ENCODE measurements around the gene NPY.

The NPY gene

DNA sequence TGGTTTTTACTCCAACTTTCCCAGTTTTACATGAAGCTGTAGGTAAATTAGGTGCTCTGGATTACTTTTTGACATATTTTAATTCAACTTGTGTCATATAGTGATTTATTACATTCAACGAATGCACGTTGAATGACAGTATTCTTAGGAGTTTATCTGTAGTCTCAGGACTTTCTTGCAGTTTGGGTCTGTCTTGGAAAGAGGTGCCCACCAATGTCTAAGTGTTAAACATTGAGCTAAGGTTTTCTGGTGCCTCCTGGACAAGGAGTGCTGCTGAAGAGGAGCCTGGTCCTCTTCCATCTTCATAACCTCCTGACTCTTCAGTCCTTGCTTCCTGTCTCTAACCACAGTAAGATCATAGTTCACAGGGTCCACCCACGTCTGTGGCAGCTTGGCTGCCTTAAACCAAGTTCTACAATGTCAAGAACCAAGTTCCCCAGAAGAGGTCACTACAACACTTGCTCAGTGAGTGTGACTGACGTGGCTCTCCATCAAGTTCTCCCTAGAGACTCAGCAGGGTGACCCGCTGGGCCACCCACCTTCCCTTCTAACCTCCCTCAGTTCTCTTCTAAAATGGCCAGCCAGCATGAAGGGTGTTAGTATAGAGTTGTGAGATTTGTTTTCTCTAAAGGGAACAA lies 6.1 kb downstream of the NPY start:
- TF ChIP-seq, protein P1, sequence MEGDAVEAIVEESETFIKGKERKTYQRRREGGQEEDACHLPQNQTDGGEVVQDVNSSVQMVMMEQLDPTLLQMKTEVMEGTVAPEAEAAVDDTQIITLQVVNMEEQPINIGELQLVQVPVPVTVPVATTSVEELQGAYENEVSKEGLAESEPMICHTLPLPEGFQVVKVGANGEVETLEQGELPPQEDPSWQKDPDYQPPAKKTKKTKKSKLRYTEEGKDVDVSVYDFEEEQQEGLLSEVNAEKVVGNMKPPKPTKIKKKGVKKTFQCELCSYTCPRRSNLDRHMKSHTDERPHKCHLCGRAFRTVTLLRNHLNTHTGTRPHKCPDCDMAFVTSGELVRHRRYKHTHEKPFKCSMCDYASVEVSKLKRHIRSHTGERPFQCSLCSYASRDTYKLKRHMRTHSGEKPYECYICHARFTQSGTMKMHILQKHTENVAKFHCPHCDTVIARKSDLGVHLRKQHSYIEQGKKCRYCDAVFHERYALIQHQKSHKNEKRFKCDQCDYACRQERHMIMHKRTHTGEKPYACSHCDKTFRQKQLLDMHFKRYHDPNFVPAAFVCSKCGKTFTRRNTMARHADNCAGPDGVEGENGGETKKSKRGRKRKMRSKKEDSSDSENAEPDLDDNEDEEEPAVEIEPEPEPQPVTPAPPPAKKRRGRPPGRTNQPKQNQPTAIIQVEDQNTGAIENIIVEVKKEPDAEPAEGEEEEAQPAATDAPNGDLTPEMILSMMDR (IDR thresholded peaks at IDR 0.05; ENCODE audit: low read depth, low read length, missing control alignments): peak; percentile 16
- no peak for DNase-seq (ENCODE audit: extremely low read depth, low read depth)
- H3K4me3 ChIP-seq (replicated peaks; ENCODE audit: low read depth, low read length): no peak overlapping the region

- TF ChIP-seq, protein P1 (IDR thresholded peaks at IDR 0.05; ENCODE audit: low read depth, low read length, missing control alignments): no peak
- DNase-seq (ENCODE audit: extremely low read depth, low read depth): no peak
- no peak overlapping the region for H3K4me3 ChIP-seq (replicated peaks; ENCODE audit: low read depth, low read length)
These were observed 7.3 kb downstream of the NPY start for GRCh38 chr7:24291271-24291670.

DNA sequence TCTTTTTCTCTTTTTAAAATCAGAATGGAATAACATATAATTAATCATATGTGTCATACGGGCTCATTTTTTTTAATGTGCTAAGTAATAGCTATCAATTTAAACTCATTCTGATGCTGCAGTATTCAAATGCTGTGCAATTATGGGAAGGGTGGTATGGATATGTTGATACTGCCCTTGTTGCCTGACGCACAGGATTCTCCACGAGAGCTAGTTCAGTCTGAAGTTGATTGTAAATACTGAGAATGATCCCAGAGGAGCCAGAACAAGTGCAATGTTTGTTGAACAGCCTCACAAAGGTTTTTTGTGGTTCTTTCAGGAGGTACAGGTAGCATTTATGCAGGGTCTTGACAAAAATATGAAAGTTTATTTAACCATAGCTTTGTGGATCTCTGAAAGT lies 13.4 kb downstream of the NPY start:
- DNase-seq (ENCODE audit: extremely low read depth, low read depth): no peak
- no peak overlapping the region for H3K4me3 ChIP-seq (replicated peaks; ENCODE audit: low read depth, low read length)
- TF ChIP-seq, protein P1 (IDR thresholded peaks at IDR 0.05; ENCODE audit: low read depth, low read length, missing control alignments): no peak

DNA sequence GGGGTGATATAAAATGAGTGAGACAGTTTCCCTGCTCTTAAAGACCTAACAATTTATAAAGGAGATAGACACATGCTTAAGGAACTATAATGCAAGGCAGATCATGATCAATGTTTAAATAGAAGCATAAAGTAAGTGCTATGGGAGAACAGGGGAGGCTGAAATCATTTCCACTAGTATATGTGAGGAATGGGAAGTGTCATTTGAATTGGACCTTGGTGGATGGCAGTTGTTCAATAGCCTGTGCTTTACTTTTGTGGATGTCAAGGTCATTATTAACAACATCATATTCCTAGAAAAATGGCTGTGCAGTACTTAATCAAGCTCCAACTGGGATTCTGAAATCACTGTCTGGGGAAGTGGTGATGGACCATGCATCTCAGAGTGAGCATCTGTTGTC lies 14.7 kb downstream of the NPY start:
- no peak overlapping the region for H3K4me3 ChIP-seq (replicated peaks; ENCODE audit: low read depth, low read length)
- TF ChIP-seq, protein P1 (IDR thresholded peaks at IDR 0.05; ENCODE audit: low read depth, low read length, missing control alignments): no peak

GRCh38 chr7:24299192-24299591 lies 15.2 kb downstream of the NPY start:
- no peak overlapping the region for H3K4me3 ChIP-seq (replicated peaks; ENCODE audit: low read depth, low read length)
- TF ChIP-seq, protein P1 (IDR thresholded peaks at IDR 0.05; ENCODE audit: low read depth, low read length, missing control alignments): no peak
- no peak for DNase-seq (ENCODE audit: extremely low read depth, low read depth)

More for the DNA sequence above, 14.7 kb downstream of the NPY start:
- no peak for DNase-seq (ENCODE audit: extremely low read depth, low read depth)

DNA sequence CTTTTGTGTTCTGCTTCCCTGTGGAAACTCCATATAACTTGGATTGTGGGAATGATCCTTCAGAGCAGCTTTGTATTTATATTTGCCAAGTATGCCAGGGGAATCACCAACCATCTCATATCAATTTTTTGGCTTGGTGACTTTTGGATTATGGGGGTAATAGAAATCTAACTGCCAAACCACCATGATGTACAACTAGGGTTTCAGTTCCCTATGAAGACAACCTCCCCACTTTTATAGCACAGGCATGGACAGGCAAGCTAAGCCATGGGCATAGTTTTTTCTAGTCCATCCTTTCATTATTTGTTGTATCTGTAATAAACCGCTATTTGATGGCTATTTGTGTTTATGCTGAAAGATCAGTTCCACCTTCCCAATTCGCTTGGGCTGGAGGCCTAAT lies 17.7 kb downstream of the NPY start:
- H3K4me3 ChIP-seq (replicated peaks; ENCODE audit: low read depth, low read length): no peak overlapping the region
- TF ChIP-seq, protein P1 (IDR thresholded peaks at IDR 0.05; ENCODE audit: low read depth, low read length, missing control alignments): no peak
- DNase-seq (ENCODE audit: extremely low read depth, low read depth): no peak

Measured in HFF-Myc (cell line).